ENCODE measurements around the gene IL11RA.
A peak's percentile ranks its signal among the peaks of the same experiment; 100 is the strongest.

Gene IL11RA

GRCh38 chr9:34686231-34686630 is 34.2 kb downstream of the IL11RA start:
- no peak for DNase-seq (ENCODE audit: low read depth, low spot score)

- DNase-seq (ENCODE audit: low read depth, low spot score) = no peak
These were observed 34.7 kb downstream of the IL11RA start for GRCh38 chr9:34686732-34687131.

- DNase-seq (ENCODE audit: low read depth, low spot score) = no peak
These were observed 35.5 kb downstream of the IL11RA start for GRCh38 chr9:34687276-34688030.

- no peak for DNase-seq (ENCODE audit: low read depth, low spot score)
These were observed 36.5 kb downstream of the IL11RA start for GRCh38 chr9:34688329-34689115.

- no peak for DNase-seq (ENCODE audit: low read depth, low spot score)
These were observed 37.1 kb downstream of the IL11RA start for GRCh38 chr9:34689116-34689470.

GRCh38 chr9:34689512-34689911 is 37.5 kb downstream of the IL11RA start:
- DNase-seq (ENCODE audit: low read depth, low spot score) = no peak

- DNase-seq (ENCODE audit: low read depth, low spot score) = no peak
These were observed 39.3 kb downstream of the IL11RA start, which contains the start of gene CCL19 for GRCh38 chr9:34690983-34691935. CCL19 (minus strand) TSS chr9:34691276; CDS start chr9:34691139, 137 bp downstream.

GRCh38 chr9:34691936-34692315 is 39.9 kb downstream of the IL11RA start:
- no peak for DNase-seq (ENCODE audit: low read depth, low spot score)

- DNase-seq (ENCODE audit: low read depth, low spot score) = no peak
These were observed 41.6 kb downstream of the IL11RA start for GRCh38 chr9:34693560-34693959.

- no peak for DNase-seq (ENCODE audit: low read depth, low spot score)
These were observed 42.8 kb downstream of the IL11RA start for GRCh38 chr9:34694811-34695210.

- peak; percentile 89 for DNase-seq (ENCODE audit: low read depth, low spot score)
These were observed 49.2 kb downstream of the IL11RA start for GRCh38 chr9:34701023-34701768.

GRCh38 chr9:34701769-34702736 is 50.1 kb downstream of the IL11RA start:
- peak; percentile 88 for DNase-seq (ENCODE audit: low read depth, low spot score)

- no peak for DNase-seq (ENCODE audit: low read depth, low spot score)
These were observed 55.1 kb downstream of the IL11RA start for GRCh38 chr9:34707130-34707529.

GRCh38 chr9:34709196-34709978 is 57.4 kb downstream of the IL11RA start:
- DNase-seq (ENCODE audit: low read depth, low spot score) = no peak

GRCh38 chr9:34710023-34710422 is 58.0 kb downstream of the IL11RA start, which contains the start of gene CCL21:
CCL21 (minus strand) TSS chr9:34710136; CDS start chr9:34710066, 70 bp downstream.
- no peak for DNase-seq (ENCODE audit: low read depth, low spot score)

All from ELF-1 (cell line).